Epithelial cell of proximal tubule (primary cell): ENCODE results near the gene DKC1. TPM values are rescaled to one million over a fixed set of nuclear protein-coding genes. Genes with fewer than 3 reads are reported as not detected.

Experiments used
- DNase-seq: peaks from one replicate; pipeline ENCODE4 v3.0.0-alpha.2; 2011; ENCODE audit warnings: low read depth
- H3K4me3 ChIP-seq: 2 replicates; pipeline ENCODE4 v1.5.1; 2011; ENCODE audit warnings: low read depth, mild to moderate bottlenecking, low read length
- CTCF ChIP-seq: conservative IDR thresholded peaks from 2 replicates; pipeline ENCODE4 v1.5.1; 2012; ENCODE audit warnings: low read depth, mild to moderate bottlenecking, low read length
- total RNA-seq: library from RNA; depleted of rRNA; stranded (reverse); fragments of >200 nt; gene quantifications from 2 replicates; pipeline ENCODE4 v1.2.3, GENCODE V29; 2015

Gene DKC1
- total RNA-seq, 1 donor from 2014 or later = 41.2 TPM

DNA sequence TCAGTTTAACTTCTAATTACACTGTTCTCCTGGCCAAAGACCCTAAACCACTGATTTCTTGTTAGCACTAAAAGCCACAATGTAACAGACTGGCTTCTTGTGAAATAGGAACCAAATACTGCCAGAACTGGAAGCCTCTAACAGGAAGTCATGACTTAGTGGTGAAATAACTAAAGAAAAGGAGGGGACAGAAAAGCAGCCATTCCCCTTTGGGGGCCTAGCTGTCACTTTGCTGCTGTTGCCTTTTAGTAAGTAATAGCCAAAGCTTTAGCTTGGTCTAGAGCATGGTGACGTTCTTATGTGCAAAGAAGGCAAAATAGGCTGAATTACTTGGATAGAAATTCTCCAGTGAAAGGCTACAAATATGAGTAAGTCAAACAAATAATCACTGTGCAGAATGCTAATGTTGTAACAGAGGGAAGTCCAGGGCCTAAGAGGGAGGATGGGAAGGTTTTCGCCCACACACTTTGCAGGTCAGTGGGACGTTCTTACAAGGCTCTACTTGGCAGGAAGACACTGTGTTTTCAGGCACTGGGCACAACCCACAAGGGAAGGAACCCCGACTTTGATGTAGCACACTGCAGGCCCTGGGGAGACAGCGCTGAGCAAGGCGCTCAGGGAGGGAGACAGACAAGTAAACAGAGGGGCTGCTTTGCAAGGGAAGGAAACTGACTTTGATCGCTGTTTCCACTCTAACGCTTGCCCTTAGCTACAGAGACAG is 28.4 kb upstream of the DKC1 start:
- no peak for DNase-seq
- no peak for TF ChIP-seq CTCF
- H3K4me3 ChIP-seq = no peak overlapping the region

- no peak overlapping the region for H3K4me3 ChIP-seq
- TF ChIP-seq CTCF = no peak
- peak; percentile 68 for DNase-seq
Measured at GRCh38 chrX:154735695-154736393, 26.8 kb upstream of the DKC1 start.

- no peak for TF ChIP-seq CTCF
- no peak for DNase-seq
- H3K4me3 ChIP-seq = no peak overlapping the region
Measured at GRCh38 chrX:154737136-154737535, 25.5 kb upstream of the DKC1 start.

GRCh38 chrX:154738011-154738738 is 24.5 kb upstream of the DKC1 start:
- no peak for DNase-seq
- TF ChIP-seq CTCF = no peak
- H3K4me3 ChIP-seq = no peak overlapping the region

- DNase-seq = no peak
- TF ChIP-seq CTCF = no peak
- no peak overlapping the region for H3K4me3 ChIP-seq
Measured at GRCh38 chrX:154739952-154740465, 22.7 kb upstream of the DKC1 start.

DNA sequence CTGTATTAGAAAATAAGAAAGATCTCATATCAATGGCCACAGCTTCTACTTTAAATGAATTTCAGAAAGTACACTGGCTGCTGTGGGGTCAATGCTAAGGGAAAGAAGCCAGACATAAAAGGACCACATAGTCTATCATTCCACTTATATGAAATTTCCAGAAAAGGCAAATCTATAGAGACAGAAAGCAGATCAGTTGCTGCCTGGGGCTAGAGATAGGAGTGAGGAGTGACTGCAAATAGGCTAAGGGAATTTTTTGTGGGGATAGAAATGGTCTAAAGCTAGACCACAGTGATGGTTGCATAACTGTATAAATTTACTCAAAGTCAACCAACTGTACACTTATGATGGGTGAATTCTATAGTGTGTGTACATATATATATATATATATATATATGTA is 20.1 kb upstream of the DKC1 start:
- DNase-seq = no peak
- no peak for TF ChIP-seq CTCF
- no peak overlapping the region for H3K4me3 ChIP-seq
